CD8-positive, alpha-beta memory T cell (primary cell): Measurements from ENCODE around the gene SLC9A5. TPM values are rescaled to one million over a fixed set of nuclear protein-coding genes. Genes with fewer than 3 reads are reported as not detected.

Experiments used
- CTCF ChIA-PET: fragments of 350-600 bp; sonication (Branson Sonifier 250); formaldehyde crosslinking; loops from one replicate; lab custom pipeline; 2021; ENCODE audit warnings: antibody characterized with exemption; lab: Charles Lee
- POLR2A ChIA-PET: fragments of 350-600 bp; sonication (Branson Sonifier 250); formaldehyde crosslinking; loops from one replicate; lab custom pipeline; 2021; ENCODE audit warnings: antibody characterized with exemption; lab: Charles Lee
- DNase-seq, 5 donors: peaks; one replicate each; pipeline versions ENCODE4 v3.0.0 to v3.0.0-alpha.2; 2020 to 2022; ENCODE audit warnings: mixed read lengths in 1 of 5
- H3K27ac ChIP-seq: one replicate; pipeline ENCODE4 v1.7.0; 2013; ENCODE audit warnings: low read depth, mild to moderate bottlenecking, low read length, moderate library complexity
- H3K27me3 ChIP-seq: 2 replicates; pipeline ENCODE4 v1.7.0; 2013; ENCODE audit warnings: low read length, mild to moderate bottlenecking; ENCODE audit not compliant: insufficient read depth, poor library complexity, severe bottlenecking
- H3K36me3 ChIP-seq: 2 replicates; pipeline ENCODE4 v1.7.0; 2013; ENCODE audit warnings: mild to moderate bottlenecking, low read length, moderate library complexity; ENCODE audit not compliant: insufficient read depth
- H3K4me1 ChIP-seq: 2 replicates; pipeline ENCODE4 v1.7.0; 2013; ENCODE audit warnings: mild to moderate bottlenecking, low read length, moderate library complexity; ENCODE audit not compliant: insufficient read depth
- H3K4me3 ChIP-seq: 2 replicates; pipeline ENCODE4 v1.7.0; 2013; ENCODE audit warnings: mild to moderate bottlenecking, low read length
- H3K9me3 ChIP-seq: 2 replicates; pipeline ENCODE4 v1.7.0; 2013; ENCODE audit warnings: mild to moderate bottlenecking, low read length
- H3K27ac Mint-ChIP-seq, 8 donors: one replicate each; pipeline ENCODE4 v1.8.0; 2020 to 2021; ENCODE audit warnings: mixed read lengths in 8 of 8, mild to moderate bottlenecking in 6 of 8, inconsistent platforms in 3 of 8, moderate library complexity in 3 of 8
- H3K27me3 Mint-ChIP-seq, 2 donors: one replicate each; pipeline ENCODE4 v1.8.0; 2020 to 2021; ENCODE audit warnings: mixed read lengths in 2 of 2, mild to moderate bottlenecking in 1 of 2, moderate library complexity in 1 of 2
- H3K36me3 Mint-ChIP-seq, 3 donors: one replicate each; pipeline ENCODE4 v1.8.0; 2020 to 2021; ENCODE audit warnings: mixed read lengths in 3 of 3, inconsistent platforms in 1 of 3, mild to moderate bottlenecking in 1 of 3
- H3K4me1 Mint-ChIP-seq, 3 donors: one replicate each; pipeline ENCODE4 v1.8.0; 2020 to 2021; ENCODE audit warnings: mixed read lengths in 3 of 3, inconsistent platforms in 1 of 3, mild to moderate bottlenecking in 1 of 3
- H3K4me3 Mint-ChIP-seq, 7 donors: one replicate each; pipeline ENCODE4 v1.8.0; 2020 to 2021; ENCODE audit warnings: mixed read lengths in 7 of 7, mild to moderate bottlenecking in 6 of 7, moderate library complexity in 4 of 7, inconsistent platforms in 2 of 7
- H3K9me3 Mint-ChIP-seq, 5 donors: one replicate each; pipeline ENCODE4 v1.8.0; 2020 to 2022; ENCODE audit warnings: mixed read lengths in 5 of 5, mild to moderate bottlenecking in 3 of 5, moderate library complexity in 2 of 5, inconsistent platforms in 1 of 5
- polyA plus RNA-seq: library from polyadenylated mRNA; unstranded; fragments of 300-500 nt; fragmentation: Illumina TruSeq; gene quantifications from one replicate; pipeline ENCODE4 v1.2.3, GENCODE V29; 2021
- total RNA-seq, 2 experiments: library from RNA; stranded (reverse); gene quantifications; one replicate each; pipeline ENCODE4 v1.2.3, GENCODE V29; 2021

Gene SLC9A5
- total and polyA plus RNA-seq, 3 experiments from 2014 or later: 5.2 TPM; not detected in 1

DNA sequence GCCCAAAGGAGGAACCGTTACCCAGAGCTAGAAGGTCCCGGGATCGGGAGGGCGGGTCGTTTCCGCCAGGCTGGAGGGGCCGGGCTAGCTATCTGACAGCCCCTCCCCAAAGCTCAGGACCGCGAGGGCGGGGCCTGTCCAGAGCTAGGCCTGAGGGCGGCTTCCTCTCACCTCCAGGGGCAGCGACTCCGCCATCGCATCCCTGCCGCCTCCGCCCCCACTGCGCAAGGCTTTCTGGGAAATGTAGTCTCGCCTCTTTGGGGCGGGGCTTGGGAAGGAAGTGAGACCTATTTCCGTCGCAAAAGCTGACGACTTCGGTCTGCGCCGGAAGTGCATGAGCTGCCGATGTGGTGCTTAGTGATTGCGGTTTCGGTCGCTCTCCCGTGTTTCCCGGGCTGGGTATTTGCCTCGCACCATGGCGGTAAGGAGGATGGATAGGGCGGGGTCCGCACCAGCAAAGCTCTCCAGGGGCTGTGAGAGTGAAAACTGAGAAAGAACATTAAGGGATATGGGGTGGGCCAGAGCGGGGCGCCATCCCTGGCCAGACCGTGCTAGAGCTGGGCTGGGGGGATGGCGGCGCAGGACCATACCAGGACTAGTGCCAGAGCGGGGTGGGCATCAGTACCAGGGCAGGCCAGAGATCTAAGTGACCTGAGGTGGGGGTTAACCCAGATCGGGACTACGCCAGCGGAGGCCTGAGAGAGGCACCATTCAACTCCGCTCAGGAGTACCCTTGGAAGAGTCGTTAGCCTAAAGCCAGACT is 21.8 kb upstream of the SLC9A5 start, which contains the start of gene TMEM208:
TMEM208 (plus strand) TSS at position 327 of the 763 bp plus-strand sequence; CDS start at position 416, 89 bp downstream.
- peaks cover 39 to 60% (median 50%) of the 10 kb centered on the region in 3 donors for H3K4me1 Mint-ChIP-seq
- H3K4me1 ChIP-seq: peaks cover 42% of the 10 kb centered on the region
- peaks cover 29% of the 10 kb centered on the region for H3K36me3 ChIP-seq
- peak; percentile 94 to 98 (median 96) for DNase-seq
- peaks cover 0 to 2% of the 10 kb centered on the region in 2 donors for H3K27me3 Mint-ChIP-seq
- H3K4me3 ChIP-seq: peak within 1 kb of the TSS; percentile 99
- ChIA-PET POLR2A (interaction anchor here (0.9 to 3.1 kb wide), 5 partner anchors 11 to 199 kb away, joined by 3 to 15 read pairs (median 7); partner anchors contain the start of genes FHOD1 and SLC9A5), CTCF (interaction anchor here (1.0 to 2.4 kb wide), 12 partner anchors 10 to 707 kb away, joined by 3 to 12 read pairs (median 4); partner anchors contain the start of gene FHOD1)
- H3K4me3 Mint-ChIP-seq: peak within 1 kb of the TSS; percentile 98 to 100 (median 99)
- H3K27ac ChIP-seq: peak within 1 kb of the TSS; percentile 94
- H3K27me3 ChIP-seq: no peaks in the 10 kb centered on the region
- H3K27ac Mint-ChIP-seq: peak within 1 kb of the TSS; percentile 93 to 99 (median 98)
- H3K9me3 ChIP-seq: no peaks in the 10 kb centered on the region
- H3K36me3 Mint-ChIP-seq: peaks cover 0 to 53% (median 8%) of the 10 kb centered on the region in 3 donors
- no peaks in the 10 kb centered on the region for H3K9me3 Mint-ChIP-seq

DNA sequence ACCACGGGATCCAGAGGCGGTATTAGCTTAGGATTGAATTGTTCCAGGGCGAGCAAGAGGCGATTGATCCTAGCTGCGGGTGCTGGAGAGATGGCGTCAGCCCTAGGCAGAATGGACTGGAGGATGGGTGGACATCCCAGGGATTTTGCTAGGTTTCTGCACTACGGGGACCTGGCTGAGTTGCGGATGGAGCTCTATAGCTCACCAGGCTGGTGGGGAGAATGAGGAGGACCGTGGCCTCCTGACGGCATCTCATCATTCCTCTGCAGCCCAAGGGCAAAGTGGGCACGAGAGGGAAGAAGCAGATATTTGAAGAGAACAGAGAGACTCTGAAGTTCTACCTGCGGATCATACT is 21.2 kb upstream of the SLC9A5 start:
- ChIA-PET CTCF (interaction anchor here (1.0 to 2.4 kb wide), 9 partner anchors 10 to 706 kb away, joined by 3 to 12 read pairs (median 5); no protein-coding TSS in a partner anchor), POLR2A (interaction anchor here (1.2 to 3.1 kb wide), 4 partner anchors 10 to 199 kb away, joined by 4 to 15 read pairs (median 10); partner anchors contain the start of gene FHOD1)
- Mint-ChIP-seq H3K4me3 (peak overlapping the region; percentile 98 to 100 (median 99)), H3K4me1 (peaks cover 39 to 60% (median 50%) of the 10 kb centered on the region in 3 donors), H3K27ac (peak overlapping the region; percentile 93 to 99 (median 98)), H3K36me3 (peaks cover 0 to 55% (median 8%) of the 10 kb centered on the region in 3 donors), H3K27me3 (peaks cover 0 to 2% of the 10 kb centered on the region in 2 donors), H3K9me3 (no peaks in the 10 kb centered on the region)
- no peak for DNase-seq
- Histone ChIP-seq H3K4me1 (peaks cover 42% of the 10 kb centered on the region), H3K27me3 (no peaks in the 10 kb centered on the region), H3K27ac (peak overlapping the region; percentile 94), H3K4me3 (peak overlapping the region; percentile 99), H3K36me3 (peaks cover 29% of the 10 kb centered on the region), H3K9me3 (no peaks in the 10 kb centered on the region)

DNA sequence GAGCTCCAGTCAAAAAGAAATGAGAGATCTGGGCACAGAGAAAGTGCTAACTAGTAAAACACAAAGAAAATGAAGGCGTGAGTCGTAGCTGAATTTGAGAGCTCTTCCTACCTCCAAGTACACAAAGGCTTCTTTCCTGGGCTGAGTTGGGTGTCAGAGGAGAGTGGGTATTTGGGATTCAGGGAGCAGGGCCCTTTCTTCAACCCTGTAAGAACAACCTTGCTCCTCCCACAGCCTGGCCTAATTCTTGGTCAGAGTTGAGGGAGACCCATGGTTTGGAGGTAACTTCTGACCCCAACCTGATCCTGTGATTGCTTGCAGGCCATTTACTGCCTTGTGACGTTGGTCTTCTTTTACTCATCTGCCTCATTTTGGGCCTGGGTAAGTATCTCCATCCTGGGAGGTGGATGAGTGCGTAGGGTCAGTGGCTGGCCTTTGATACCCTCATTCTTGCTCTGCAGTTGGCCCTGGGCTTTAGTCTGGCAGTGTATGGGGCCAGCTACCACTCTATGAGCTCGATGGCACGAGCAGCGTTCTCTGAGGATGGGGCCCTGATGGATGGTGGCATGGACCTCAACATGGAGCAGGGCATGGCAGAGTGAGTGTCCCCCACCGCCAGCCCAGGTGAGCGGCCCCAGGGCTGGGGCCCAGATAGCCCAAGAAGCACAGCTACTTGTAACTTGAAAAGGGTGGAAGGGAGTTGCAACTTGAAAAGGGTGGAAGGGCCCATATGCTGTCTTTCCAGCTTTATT is 20.6 kb upstream of the SLC9A5 start:
- peaks cover 0 to 2% of the 10 kb centered on the region in 2 donors for H3K27me3 Mint-ChIP-seq
- DNase-seq: no peak
- no peaks in the 10 kb centered on the region for H3K27me3 ChIP-seq
- peak overlapping the region; percentile 98 to 100 (median 99) for H3K4me3 Mint-ChIP-seq
- peak overlapping the region; percentile 99 for H3K4me3 ChIP-seq
- POLR2A ChIA-PET: interaction anchor here (2.0 to 3.1 kb wide), 3 partner anchors 9 to 19 kb away, joined by 7 to 15 read pairs (median 14); partner anchors contain the start of gene FHOD1
- H3K27ac ChIP-seq: peak overlapping the region; percentile 94
- H3K36me3 ChIP-seq: peaks cover 29% of the 10 kb centered on the region
- H3K27ac Mint-ChIP-seq: peak overlapping the region in 7 of 8 donors; percentile 93 to 99 (median 98)
- H3K9me3 Mint-ChIP-seq: no peaks in the 10 kb centered on the region
- CTCF ChIA-PET: interaction anchor here (0.6 to 2.4 kb wide), 8 partner anchors 9 to 73 kb away, joined by 3 to 12 read pairs (median 6); no protein-coding TSS in a partner anchor
- no peaks in the 10 kb centered on the region for H3K9me3 ChIP-seq
- H3K4me1 ChIP-seq: peaks cover 42% of the 10 kb centered on the region
- H3K4me1 Mint-ChIP-seq: peaks cover 39 to 56% (median 50%) of the 10 kb centered on the region in 3 donors
- peaks cover 0 to 53% (median 4%) of the 10 kb centered on the region in 3 donors for H3K36me3 Mint-ChIP-seq

GRCh38 chr16:67228905-67229304 is 19.9 kb upstream of the SLC9A5 start:
- no peaks in the 10 kb centered on the region for H3K27me3 ChIP-seq
- peaks cover 37 to 52% (median 44%) of the 10 kb centered on the region in 3 donors for H3K4me1 Mint-ChIP-seq
- H3K4me1 ChIP-seq: peaks cover 36% of the 10 kb centered on the region
- H3K36me3 ChIP-seq: peaks cover 29% of the 10 kb centered on the region
- no peak overlapping the region for H3K4me3 ChIP-seq
- no peak for DNase-seq
- H3K27ac Mint-ChIP-seq: peak overlapping the region in 3 of 8 donors; percentile 27 to 69 (median 66)
- H3K4me3 Mint-ChIP-seq: peak overlapping the region; percentile 11 to 100 (median 99)
- H3K9me3 ChIP-seq: no peaks in the 10 kb centered on the region
- H3K9me3 Mint-ChIP-seq: no peaks in the 10 kb centered on the region
- no peak overlapping the region for H3K27ac ChIP-seq
- peaks cover 0 to 57% (median 4%) of the 10 kb centered on the region in 3 donors for H3K36me3 Mint-ChIP-seq
- POLR2A ChIA-PET: no interaction called here
- H3K27me3 Mint-ChIP-seq: peaks cover 0 to 2% of the 10 kb centered on the region in 2 donors
- CTCF ChIA-PET: interaction anchor here (1.9 kb wide), 1 partner anchor 17 kb away, joined by 5 read pairs; no protein-coding TSS in a partner anchor

DNA sequence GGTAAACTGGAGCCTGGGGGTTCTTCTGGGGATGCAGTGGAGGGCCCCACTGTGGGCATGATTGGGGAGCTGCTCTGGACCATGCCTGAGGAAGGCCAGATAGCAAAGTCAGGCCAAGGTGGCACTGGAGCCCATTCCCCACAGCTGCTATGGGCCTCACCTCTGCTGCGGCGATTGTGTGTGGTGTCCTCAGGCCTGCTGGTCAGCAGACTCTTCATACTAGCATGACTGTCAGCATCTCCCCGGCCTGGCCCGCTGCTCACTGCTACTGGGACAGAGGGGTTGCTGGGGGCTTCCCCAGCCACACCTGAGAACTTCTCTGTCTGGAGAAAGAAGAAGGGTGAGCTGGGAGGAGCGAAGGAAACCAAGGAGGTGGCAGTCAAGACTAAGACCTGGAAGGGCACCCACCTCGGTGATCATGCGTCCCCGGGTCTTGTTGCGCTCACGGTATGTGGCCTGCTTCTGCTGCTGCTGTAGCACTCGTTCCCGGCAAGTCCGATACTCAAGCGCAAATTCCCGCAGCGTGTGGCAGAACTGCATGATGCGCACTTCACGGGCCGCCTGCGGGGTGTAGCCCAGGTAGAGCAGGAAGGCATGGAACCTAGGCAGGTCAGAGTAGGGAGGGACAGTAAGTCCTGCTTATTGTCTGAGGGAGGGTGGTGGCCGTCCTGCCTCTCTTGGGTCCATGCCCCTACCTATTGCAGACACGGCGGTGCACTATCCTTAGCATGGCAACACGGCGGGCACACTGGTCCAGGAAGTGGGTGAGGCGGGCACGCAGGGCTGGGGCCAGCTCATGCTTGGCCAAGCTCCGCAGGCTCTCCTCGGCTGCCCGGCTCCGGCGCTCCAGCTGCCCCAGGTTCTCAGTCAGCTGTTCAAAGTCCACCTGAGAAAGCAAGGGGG is 18.6 kb upstream of the SLC9A5 start:
- peaks cover 23% of the 10 kb centered on the region for H3K4me1 ChIP-seq

GRCh38 chr16:67230809-67231660 is 17.7 kb upstream of the SLC9A5 start:
- no peak overlapping the region for H3K27ac ChIP-seq
- Mint-ChIP-seq H3K4me1 (peaks cover 24 to 34% (median 24%) of the 10 kb centered on the region in 3 donors), H3K9me3 (no peaks in the 10 kb centered on the region), H3K36me3 (peaks cover 0 to 74% (median 5%) of the 10 kb centered on the region in 3 donors), H3K27ac (peak overlapping the region in 2 of 8 donors; percentile 12 to 75), H3K27me3 (peaks cover 0 to 3% of the 10 kb centered on the region in 2 donors), H3K4me3 (peak overlapping the region in 1 of 7 donors; percentile 16)
- peaks cover 36% of the 10 kb centered on the region for H3K36me3 ChIP-seq
- H3K9me3 ChIP-seq: no peaks in the 10 kb centered on the region
- ChIA-PET POLR2A (no interaction called here), CTCF (interaction anchor here (1.8 kb wide), 1 partner anchor 15 kb away, joined by 4 read pairs; no protein-coding TSS in a partner anchor)
- H3K27me3 ChIP-seq: no peaks in the 10 kb centered on the region
- no peak for DNase-seq
- peaks cover 18% of the 10 kb centered on the region for H3K4me1 ChIP-seq
- H3K4me3 ChIP-seq: no peak overlapping the region

More for the DNA sequence above, 18.6 kb upstream of the SLC9A5 start:
- Histone ChIP-seq H3K9me3 (no peaks in the 10 kb centered on the region), H3K27ac (no peak overlapping the region), H3K27me3 (no peaks in the 10 kb centered on the region), H3K36me3 (peaks cover 29% of the 10 kb centered on the region), H3K4me3 (no peak overlapping the region)
- peak overlapping the region in 4 of 7 donors; percentile 3 to 48 (median 20) for H3K4me3 Mint-ChIP-seq
- H3K4me1 Mint-ChIP-seq: peaks cover 29 to 39% (median 31%) of the 10 kb centered on the region in 3 donors
- no peaks in the 10 kb centered on the region for H3K9me3 Mint-ChIP-seq
- peaks cover 0 to 2% of the 10 kb centered on the region in 2 donors for H3K27me3 Mint-ChIP-seq
- peak overlapping the region in 2 of 8 donors; percentile 27 to 75 for H3K27ac Mint-ChIP-seq
- H3K36me3 Mint-ChIP-seq: peaks cover 0 to 68% (median 4%) of the 10 kb centered on the region in 3 donors
- ChIA-PET POLR2A (interaction anchor here (0.6 kb wide), 1 partner anchor 38 kb away, joined by 3 read pairs; no protein-coding TSS in a partner anchor), CTCF (interaction anchor here (1.8 kb wide), 1 partner anchor 16 kb away, joined by 4 read pairs; no protein-coding TSS in a partner anchor)
- no peak for DNase-seq
